Esophagus squamous epithelium (tissue), 5 donors: ENCODE measurements around the gene PRAMEF4. TPM values are rescaled to one million over a fixed set of nuclear protein-coding genes. Genes with fewer than 3 reads are reported as not detected.
"Not testable (repeated sequence)": the region's sequence is repeated elsewhere in the genome, so short reads cannot be mapped to it uniquely, and the experiment has no call there.

ENCODE experiments used
- DNase-seq: peaks from one replicate; lab custom pipeline; 2025; lab: John Stamatoyannopoulos, UW
- H3K27ac ChIP-seq, 4 donors: fragments of 200-600 bp; sonication (generic); one replicate each; pipeline ENCODE4 v1.5.1; 2016 to 2019; ENCODE audit warnings: mild to moderate bottlenecking in 1 of 4
- H3K27me3 ChIP-seq, 4 donors: fragments of 200-600 bp; sonication (generic); 1 replicate in 3 of 4; 2 replicates in 1 of 4; pipeline versions ENCODE4 v1.5.1 to v1.6.0; 2017 to 2021; ENCODE audit warnings: antibody characterized with exemption in 1 of 4
- H3K36me3 ChIP-seq, 3 donors: fragments of 200-600 bp; sonication (generic); one replicate each; pipeline ENCODE4 v1.5.1; 2016 to 2019
- H3K4me1 ChIP-seq, 3 donors: fragments of 200-600 bp; sonication (generic); one replicate each; pipeline ENCODE4 v1.5.1; 2017 to 2019
- H3K4me3 ChIP-seq, 4 donors: fragments of 200-600 bp; sonication (generic); 1 replicate in 3 of 4; 2 replicates in 1 of 4; pipeline ENCODE4 v1.5.1; 2016 to 2019; ENCODE audit warnings: mild to moderate bottlenecking in 2 of 4, moderate library complexity in 1 of 4
- H3K9me3 ChIP-seq, 3 donors: fragments of 200-600 bp; sonication (generic); one replicate each; pipeline ENCODE4 v1.5.1; 2016 to 2019
- CTCF ChIP-seq, 6 experiments: fragments of 450-650 bp in 4 of 6; fragments of 200-600 bp in 2 of 6; sonication (generic) in 2 of 6; IDR thresholded peaks; one replicate each; pipeline ENCODE4 v1.5.1; 2016 to 2019; ENCODE audit warnings: antibody characterized with exemption in 6 of 6, mild to moderate bottlenecking in 4 of 6, moderate library complexity in 4 of 6
- POLR2A ChIP-seq, 4 donors: fragments of 450-650 bp; IDR thresholded peaks; one replicate each; pipeline ENCODE4 v1.6.1; 2017; ENCODE audit warnings: antibody characterized with exemption in 4 of 4, mild to moderate bottlenecking in 4 of 4, moderate library complexity in 3 of 4
- WGBS, 2 donors: methylation state at CpG; one replicate each; pipeline ENCODE4 v1.1.5; 2018; 5-methylcytosine and 5-hydroxymethylcytosine counted together
- intact Hi-C: fragments of 100-400 bp; cut with DNase I; formaldehyde crosslinking; loops from one replicate; pipeline ENCODE4 v1.15.0; 2022
- small RNA-seq, 4 donors: library from RNA; depleted of rRNA; stranded (forward); fragments of <200 nt; gene quantifications; one replicate each; pipeline ENCODE3, GENCODE V24; 2016
- total RNA-seq, 4 donors: library from RNA; depleted of rRNA; stranded (reverse); fragments of >200 nt; gene quantifications; one replicate each; pipeline ENCODE4 v1.1.0, GENCODE V29; 2016
- donor health status: DM: yes; HTN: yes; CAD: no.

Gene PRAMEF4
- total RNA-seq, 4 donors from 2014 or later = not detected

- intact Hi-C loops = no loop called here
- peaks cover 0 to 11% (median 0%) of the 10 kb centered on the region in 4 donors for H3K27me3 ChIP-seq
- WGBS, 2 donors = 51% methylated on average over 4 of the region's 4 CpGs; no CpG with 5 or more reads in 1 of the 2 donors
Observed at GRCh38 chr1:12851779-12852178, 34.2 kb downstream of the PRAMEF4 start.

GRCh38 chr1:12848620-12849019, 37.4 kb downstream of the PRAMEF4 start, which contains the start of gene HNRNPCL1:
HNRNPCL1 (minus strand) TSS chr1:12848720; CDS start chr1:12848289, 431 bp downstream.
- H3K36me3 ChIP-seq, H3K4me1 ChIP-seq, H3K27ac ChIP-seq, intact Hi-C loops, H3K9me3 ChIP-seq, H3K4me3 ChIP-seq, DNase-seq: not testable (repeated sequence)
- H3K27me3 ChIP-seq = peaks cover 0 to 11% (median 0%) of the 10 kb centered on the region in 4 donors
- WGBS, 2 donors = 87 to 91% methylated on average over 2 to 7 of the region's 7 CpGs

More at GRCh38 chr1:12851779-12852178, 34.2 kb downstream of the PRAMEF4 start:
- Histone ChIP-seq H3K4me1 (no peaks in the 10 kb centered on the region), H3K9me3 (no peaks in the 10 kb centered on the region), H3K4me3 (no peak overlapping the region), H3K27ac (no peak overlapping the region), H3K36me3 (no peaks in the 10 kb centered on the region)
- TF ChIP-seq POLR2A (IDR thresholded peaks at IDR 0.05) (no peak), CTCF (IDR thresholded peaks at IDR 0.05) (no peak)
- DNase-seq = no peak

- H3K27me3 ChIP-seq, H3K9me3 ChIP-seq, intact Hi-C loops, H3K4me3 ChIP-seq, H3K36me3 ChIP-seq, H3K27ac ChIP-seq, DNase-seq, H3K4me1 ChIP-seq: not testable (repeated sequence)
- 13 to 46% methylated on average over 1 to 2 of the region's 2 CpGs for WGBS, 2 donors
Observed at GRCh38 chr1:12833251-12833650, 52.8 kb downstream of the PRAMEF4 start.

GRCh38 chr1:12831310-12831709, 54.7 kb downstream of the PRAMEF4 start, which contains the start of gene PRAMEF11:
PRAMEF11 (minus strand) TSS chr1:12831410; CDS start chr1:12828789, 2,621 bp downstream.
- H3K4me3 ChIP-seq, H3K27ac ChIP-seq, intact Hi-C loops, H3K4me1 ChIP-seq, H3K36me3 ChIP-seq, H3K9me3 ChIP-seq, H3K27me3 ChIP-seq, DNase-seq: not testable (repeated sequence)
- WGBS, 2 donors = 53 to 56% methylated on average over 2 to 3 of the region's 3 CpGs

Small RNA genes within 50 kb of the gene (small RNA-seq; reads per million reads assigned to genes)
- 0 reads per million in 4 donors for gene RNU6-1072P

Other genes with a start within 250 kb of the PRAMEF4 start
- gene AADACL4, start 242.1 kb downstream of the PRAMEF4 start, total RNA-seq = not detected
- gene AADACL3, start 170.1 kb downstream of the PRAMEF4 start, total RNA-seq = not detected
- not detected for gene CFAP107, start 140.0 kb downstream of the PRAMEF4 start, total RNA-seq
- not detected for gene PRAMEF12, start 112.5 kb downstream of the PRAMEF4 start, total RNA-seq
- not detected for gene PRAMEF1, start 94.8 kb downstream of the PRAMEF4 start, total RNA-seq
- gene PRAMEF11, start 54.8 kb downstream of the PRAMEF4 start, total RNA-seq = not detected
- gene HNRNPCL1, start 37.5 kb downstream of the PRAMEF4 start, total RNA-seq = not detected
- gene PRAMEF2, start 29.1 kb downstream of the PRAMEF4 start, total RNA-seq = not detected
- not detected for gene PRAMEF10, start 12.1 kb upstream of the PRAMEF4 start, total RNA-seq
- not detected for gene PRAMEF7, start 30.4 kb upstream of the PRAMEF4 start, total RNA-seq
- gene PRAMEF6, start 61.4 kb upstream of the PRAMEF4 start, total RNA-seq = not detected
- gene PRAMEF27, start 170.4 kb upstream of the PRAMEF4 start, total RNA-seq = not detected
- gene HNRNPCL3, start 174.6 kb upstream of the PRAMEF4 start, total RNA-seq = not detected
- gene PRAMEF25, start 184.6 kb upstream of the PRAMEF4 start, total RNA-seq = not detected
- not detected for gene HNRNPCL2, start 230.7 kb upstream of the PRAMEF4 start, total RNA-seq